Measurements from ENCODE around the gene TEX261.
"Not testable (repeated sequence)": the region's sequence is repeated elsewhere in the genome, so short reads cannot be mapped to it uniquely, and the experiment has no call there.

- not testable (repeated sequence) for TF ChIP-seq POLR2A (IDR thresholded peaks at IDR 0.05; ENCODE audit: low read length); GATA1 (IDR thresholded peaks at IDR 0.05; ENCODE audit: low read depth, low read length)
These were observed 25.3 kb upstream of the TEX261 start for GRCh38 chr2:71019989-71020388.
